DND-41 (cell line): Measurements from ENCODE around the gene RXFP4.

Source experiments
- ATAC-seq: fragments of 200-7000 bp; cut with Tn5 transposase; 3 replicates; pipeline ENCODE4 v1.9.1; 2021; ENCODE audit warnings: low read depth; ENCODE audit not compliant: insufficient read depth
- DNase-seq: peaks from one replicate; pipeline ENCODE4 v3.0.0-alpha.2; 2020
- H2AFZ ChIP-seq: 2 replicates; pipeline ENCODE4 v1.6.0; 2012; ENCODE audit warnings: low read depth, low read length
- H3K27ac ChIP-seq: 2 replicates; pipeline ENCODE4 v1.5.1; 2012; ENCODE audit warnings: low read length, inconsistent platforms
- H3K27me3 ChIP-seq: fragments of 200-600 bp; sonication (generic); 2 replicates; pipeline ENCODE4 v1.6.0; 2012; ENCODE audit warnings: low read length, mild to moderate bottlenecking, inconsistent platforms; ENCODE audit not compliant: insufficient read depth, poor library complexity
- H3K36me3 ChIP-seq: 2 replicates; pipeline ENCODE4 v1.5.1; 2012; ENCODE audit warnings: low read length, inconsistent platforms; ENCODE audit not compliant: insufficient read depth
- H3K4me1 ChIP-seq: 2 replicates; pipeline ENCODE4 v1.5.1; 2012; ENCODE audit warnings: mild to moderate bottlenecking, low read length; ENCODE audit not compliant: insufficient read depth
- H3K4me2 ChIP-seq: 2 replicates; pipeline ENCODE4 v1.6.0; 2012; ENCODE audit warnings: mild to moderate bottlenecking, moderate library complexity, low read length, inconsistent platforms; ENCODE audit not compliant: insufficient read depth
- H3K4me3 ChIP-seq, 2 experiments: fragments of 200-600 bp in 1 of 2; shearing (Covaris generic) in 1 of 2; 2 replicates each; pipeline ENCODE4 v1.5.1; 2012 to 2016; ENCODE audit warnings: inconsistent platforms in 2 of 2, low read length in 2 of 2, mild to moderate bottlenecking in 2 of 2, low read depth in 1 of 2, moderate library complexity in 1 of 2
- H3K79me2 ChIP-seq: 2 replicates; pipeline ENCODE4 v1.6.0; 2012; ENCODE audit warnings: low read length, inconsistent platforms; ENCODE audit not compliant: insufficient read depth
- H3K9ac ChIP-seq: 2 replicates; pipeline ENCODE4 v1.6.0; 2012; ENCODE audit warnings: low read depth, mild to moderate bottlenecking, inconsistent platforms, low read length, moderate library complexity
- H3K9me3 ChIP-seq: 2 replicates; pipeline ENCODE4 v1.5.1; 2012; ENCODE audit warnings: low read length, moderate library complexity, mild to moderate bottlenecking, inconsistent platforms; ENCODE audit not compliant: insufficient read depth, severe bottlenecking
- H4K20me1 ChIP-seq: 2 replicates; pipeline ENCODE4 v1.6.0; 2012; ENCODE audit warnings: low read length; ENCODE audit not compliant: insufficient read depth
- EZH2 ChIP-seq: IDR thresholded peaks from 3 replicates; pipeline ENCODE4 v1.6.1; 2012; ENCODE audit warnings: borderline replicate concordance, low read depth, mild to moderate bottlenecking, moderate library complexity, low read length, inconsistent platforms; ENCODE audit not compliant: severe bottlenecking
- TF ChIP-seq, protein P1 (sequence below): IDR thresholded peaks from 2 replicates; pipeline ENCODE4 v1.5.1; 2012; ENCODE audit warnings: borderline replicate concordance, low read length, moderate library complexity, mild to moderate bottlenecking; ENCODE audit not compliant: poor library complexity, severe bottlenecking; ENCODE audit errors: extremely low read depth

RXFP4 gene

DNA sequence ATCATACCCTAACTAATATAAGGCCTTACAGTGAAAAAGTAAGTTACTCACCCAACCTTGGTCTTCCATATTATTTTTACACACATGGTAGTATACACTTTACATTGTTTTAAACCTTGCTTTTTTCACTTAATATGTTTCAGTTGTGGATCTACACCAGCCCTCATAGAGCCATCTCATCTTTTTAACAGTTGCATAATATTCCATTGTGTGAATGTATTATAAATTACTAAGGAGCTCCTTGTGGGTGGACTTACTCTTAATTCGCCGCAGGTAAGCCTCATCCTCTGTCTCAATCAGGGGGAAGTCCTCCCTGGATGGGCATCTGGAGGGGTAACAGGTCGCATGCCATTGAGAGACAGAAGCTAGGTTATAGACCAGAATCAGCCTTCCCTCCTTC lies 13.2 kb downstream of the RXFP4 start:
- H3K4me2 ChIP-seq, result no peak overlapping the region
- H3K9ac ChIP-seq, result no peak overlapping the region
- TF ChIP-seq EZH2, result no peak
- TF ChIP-seq, protein P1, sequence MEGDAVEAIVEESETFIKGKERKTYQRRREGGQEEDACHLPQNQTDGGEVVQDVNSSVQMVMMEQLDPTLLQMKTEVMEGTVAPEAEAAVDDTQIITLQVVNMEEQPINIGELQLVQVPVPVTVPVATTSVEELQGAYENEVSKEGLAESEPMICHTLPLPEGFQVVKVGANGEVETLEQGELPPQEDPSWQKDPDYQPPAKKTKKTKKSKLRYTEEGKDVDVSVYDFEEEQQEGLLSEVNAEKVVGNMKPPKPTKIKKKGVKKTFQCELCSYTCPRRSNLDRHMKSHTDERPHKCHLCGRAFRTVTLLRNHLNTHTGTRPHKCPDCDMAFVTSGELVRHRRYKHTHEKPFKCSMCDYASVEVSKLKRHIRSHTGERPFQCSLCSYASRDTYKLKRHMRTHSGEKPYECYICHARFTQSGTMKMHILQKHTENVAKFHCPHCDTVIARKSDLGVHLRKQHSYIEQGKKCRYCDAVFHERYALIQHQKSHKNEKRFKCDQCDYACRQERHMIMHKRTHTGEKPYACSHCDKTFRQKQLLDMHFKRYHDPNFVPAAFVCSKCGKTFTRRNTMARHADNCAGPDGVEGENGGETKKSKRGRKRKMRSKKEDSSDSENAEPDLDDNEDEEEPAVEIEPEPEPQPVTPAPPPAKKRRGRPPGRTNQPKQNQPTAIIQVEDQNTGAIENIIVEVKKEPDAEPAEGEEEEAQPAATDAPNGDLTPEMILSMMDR, result no peak
- no peak overlapping the region for H2AFZ ChIP-seq
- DNase-seq (no peak), ATAC-seq (no peak)
- H4K20me1 ChIP-seq, result peaks cover 19% of the 10 kb centered on the region
- no peaks in the 10 kb centered on the region for H3K27me3 ChIP-seq
- H3K27ac ChIP-seq, result no peak overlapping the region
- H3K9me3 ChIP-seq, result no peaks in the 10 kb centered on the region
- no peaks in the 10 kb centered on the region for H3K4me1 ChIP-seq
- no peak overlapping the region for H3K4me3 ChIP-seq
- no peaks in the 10 kb centered on the region; the same call in 1 of the 2 replicates for H3K79me2 ChIP-seq
- H3K36me3 ChIP-seq, result peaks cover 89% of the 10 kb centered on the region

DNA sequence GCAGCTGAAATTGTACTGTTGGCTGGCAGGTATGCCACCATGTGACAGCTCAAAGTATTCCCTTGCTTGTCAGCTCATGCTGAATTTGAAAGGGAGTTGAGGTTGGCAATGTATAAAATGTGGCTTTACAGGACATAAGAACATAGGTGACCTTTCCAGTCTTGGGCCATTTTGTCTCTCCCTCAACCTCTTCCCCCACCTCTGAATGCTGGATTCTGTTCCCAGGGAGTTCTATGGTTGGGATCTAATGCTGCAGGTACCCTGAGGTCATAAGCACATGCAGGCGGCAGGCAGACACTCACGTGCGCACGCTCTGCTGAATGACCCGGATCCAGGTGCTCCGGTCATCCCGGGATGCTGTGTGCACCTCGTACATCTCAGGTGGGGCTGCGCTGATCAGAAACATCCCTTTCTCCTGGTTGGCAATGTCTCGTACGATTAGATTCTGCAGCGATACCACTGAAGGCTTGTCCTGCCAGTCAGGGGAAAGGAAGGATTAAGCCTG lies 16.0 kb downstream of the RXFP4 start:
- H3K27me3 ChIP-seq, result no peaks in the 10 kb centered on the region
- no peak for TF ChIP-seq EZH2
- TF ChIP-seq, protein P1, result no peak
- H3K36me3 ChIP-seq, result peaks cover 89% of the 10 kb centered on the region

DNA sequence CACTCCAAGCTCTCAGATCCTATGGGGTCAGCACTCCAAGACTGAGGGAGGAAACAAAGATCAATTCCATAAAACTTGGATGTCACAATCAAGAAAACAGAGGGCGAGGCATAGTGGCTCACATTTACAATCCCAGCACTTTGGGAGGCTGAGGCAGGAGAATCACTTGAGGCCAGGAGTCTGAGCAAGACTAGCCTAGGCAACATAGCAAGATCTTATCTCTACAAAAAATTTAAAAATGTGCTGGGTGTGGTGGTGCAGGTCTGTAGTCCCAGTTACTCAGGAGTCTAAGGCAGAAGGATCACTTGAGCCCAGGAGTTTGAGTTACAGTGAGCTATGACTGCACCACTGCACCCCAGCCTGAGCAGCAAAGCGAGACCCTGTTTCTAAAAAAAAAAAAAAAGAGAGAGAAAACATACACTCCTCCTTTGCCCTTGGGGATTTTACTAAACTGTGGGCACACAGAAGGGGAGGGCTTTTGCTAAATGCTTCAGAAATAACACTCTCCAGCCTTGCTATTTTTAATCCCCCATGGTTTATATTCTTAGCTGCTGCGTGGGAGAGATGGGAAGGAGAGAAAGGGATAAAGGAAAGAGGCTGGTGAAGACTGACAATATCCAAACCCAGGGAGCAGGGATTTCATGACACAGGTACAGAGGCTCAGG lies 18.8 kb downstream of the RXFP4 start:
- H3K27ac ChIP-seq, result no peak overlapping the region
- no peak overlapping the region for H2AFZ ChIP-seq
- H3K4me1 ChIP-seq, result no peaks in the 10 kb centered on the region
- peaks cover 20% of the 10 kb centered on the region for H4K20me1 ChIP-seq
- DNase-seq, result no peak
- no peaks in the 10 kb centered on the region for H3K27me3 ChIP-seq
- no peaks in the 10 kb centered on the region for H3K9me3 ChIP-seq
- H3K9ac ChIP-seq, result no peak overlapping the region
- H3K4me2 ChIP-seq, result no peak overlapping the region
- H3K4me3 ChIP-seq, result no peak overlapping the region
- TF ChIP-seq, protein P1, result no peak
- TF ChIP-seq EZH2, result no peak
- H3K79me2 ChIP-seq, result peaks cover 3% of the 10 kb centered on the region; the same call in 1 of the 2 replicates
- peaks cover 88% of the 10 kb centered on the region for H3K36me3 ChIP-seq
- ATAC-seq, result no peak

More for the DNA sequence above, 16.0 kb downstream of the RXFP4 start:
- DNase-seq (no peak), ATAC-seq (no peak)
- Histone ChIP-seq H3K4me3 (no peak overlapping the region), H3K9ac (no peak overlapping the region), H4K20me1 (peaks cover 14% of the 10 kb centered on the region), H3K79me2 (no peaks in the 10 kb centered on the region; the same call in 1 of the 2 replicates), H3K27ac (no peak overlapping the region), H3K4me2 (no peak overlapping the region), H2AFZ (no peak overlapping the region), H3K4me1 (no peaks in the 10 kb centered on the region), H3K9me3 (no peaks in the 10 kb centered on the region)
